ENCODE measurements around the gene STIM2.

Gene STIM2

DNA sequence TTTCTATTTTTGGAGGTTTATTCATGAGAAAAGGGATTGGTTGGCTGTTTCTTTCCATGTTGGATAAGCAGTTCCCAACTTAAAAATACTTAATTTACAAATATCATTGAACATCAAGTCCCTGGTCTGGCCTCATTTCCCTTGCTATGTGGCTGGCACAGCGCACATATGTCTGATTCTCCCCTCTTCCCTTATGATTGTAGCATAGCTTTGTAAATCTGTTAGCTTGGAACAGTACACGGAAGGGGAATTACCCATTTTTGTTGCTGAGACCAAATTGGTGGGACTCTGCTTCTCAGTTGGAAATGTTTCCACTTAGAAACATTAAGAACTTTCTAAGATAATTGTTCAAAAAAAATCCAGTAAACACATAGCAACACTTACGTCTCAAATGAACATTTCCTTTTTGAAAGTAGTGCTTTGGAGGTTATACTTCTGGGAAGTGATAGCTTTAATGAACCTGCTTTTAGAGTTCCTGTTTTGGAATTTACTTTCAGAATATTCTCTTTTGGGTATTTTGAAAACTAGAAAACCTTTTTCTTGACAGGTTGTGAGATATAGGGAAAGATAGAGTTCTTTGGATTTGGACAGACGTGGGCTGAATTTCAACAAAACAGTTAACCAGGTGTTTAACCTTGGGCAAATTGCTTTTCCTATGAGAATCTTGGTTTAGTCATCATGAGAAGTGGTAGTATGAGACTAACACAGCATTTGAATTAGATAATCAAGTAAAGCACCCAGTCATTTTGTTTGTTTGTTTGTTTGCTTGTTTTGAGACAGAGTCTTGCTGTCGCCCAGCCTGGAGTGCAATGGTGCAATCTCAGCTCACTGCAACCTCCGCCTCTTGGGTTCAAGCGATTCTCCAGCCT, 47.3 kb downstream of the STIM2 start:
- no peak for DNase-seq

DNA sequence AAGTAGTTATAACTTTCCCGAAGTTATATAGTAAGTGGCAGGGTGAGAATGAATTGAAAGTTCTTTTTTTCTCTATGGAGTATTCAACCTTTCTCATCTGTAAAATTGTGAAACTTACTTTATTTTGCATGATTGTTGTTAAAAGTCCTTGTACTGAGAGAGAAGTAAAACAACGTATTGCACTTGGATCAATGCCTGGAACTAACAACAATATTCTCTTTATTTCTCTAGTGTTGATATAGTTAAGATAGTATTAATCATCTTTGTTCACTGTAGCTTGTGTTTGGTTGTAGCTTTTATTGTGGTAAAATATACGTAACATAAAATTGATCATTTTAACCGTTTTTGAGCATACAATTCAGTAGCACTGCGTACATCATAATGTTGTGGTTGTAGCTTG, 48.7 kb downstream of the STIM2 start:
- DNase-seq = no peak

DNA sequence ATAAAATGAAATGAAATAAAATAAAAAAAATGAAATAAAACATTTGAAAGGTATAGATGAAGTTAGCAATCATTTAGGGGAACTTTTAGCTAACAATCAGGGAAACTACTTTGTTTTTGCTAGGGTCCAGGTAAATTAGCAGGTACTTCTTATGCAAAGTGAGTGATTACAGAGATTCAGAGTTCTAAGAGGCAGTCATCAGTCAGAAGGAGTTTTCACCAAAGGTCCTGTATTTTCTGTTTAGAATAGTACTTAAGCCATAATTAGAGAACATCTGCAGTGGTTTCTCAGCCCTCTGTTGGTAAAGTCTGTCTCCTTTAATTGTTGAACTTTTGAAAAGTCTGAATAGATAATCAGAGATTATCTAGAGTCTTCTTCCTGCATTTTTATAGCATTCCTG, 50.6 kb downstream of the STIM2 start:
- DNase-seq = no peak

DNA sequence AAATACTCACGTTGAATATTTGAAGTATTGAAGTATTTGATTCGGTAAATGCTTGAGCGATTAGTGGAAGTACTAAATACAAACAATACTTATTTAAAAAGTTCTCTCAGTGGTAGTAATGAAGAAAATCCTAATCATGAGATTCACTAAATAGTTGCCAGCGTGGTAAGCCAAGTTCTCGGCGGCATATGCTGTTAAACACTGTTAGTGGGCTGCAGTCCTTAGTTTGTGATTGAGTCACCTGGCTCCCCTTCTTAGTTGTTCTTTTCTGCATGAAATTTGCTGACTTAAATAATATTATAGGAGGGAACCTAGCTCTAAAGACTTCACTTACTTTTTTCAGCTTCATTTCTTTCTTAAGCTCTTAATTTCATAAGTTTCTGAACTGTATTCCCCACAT, 51.4 kb downstream of the STIM2 start:
- DNase-seq = no peak

DNA sequence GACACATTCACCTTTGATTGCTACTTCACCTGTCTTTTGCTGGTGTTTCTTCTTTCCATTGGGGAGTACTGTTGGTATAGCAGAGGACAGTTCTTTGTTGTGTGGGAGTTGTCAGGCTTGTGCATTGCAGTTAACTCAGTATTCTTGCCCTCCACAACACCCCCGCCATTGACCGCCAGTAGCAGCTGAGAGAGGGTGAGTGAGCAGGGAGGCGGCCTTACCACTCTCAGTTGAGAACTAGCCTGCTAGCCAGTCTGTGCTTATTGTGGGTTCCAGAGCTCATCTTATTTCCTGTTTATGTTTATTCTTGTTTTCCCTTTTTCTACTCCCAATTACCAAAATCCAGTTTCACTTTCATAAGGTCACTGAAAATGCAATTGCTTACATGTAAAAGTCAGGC, 52.2 kb downstream of the STIM2 start:
- DNase-seq = no peak

DNA sequence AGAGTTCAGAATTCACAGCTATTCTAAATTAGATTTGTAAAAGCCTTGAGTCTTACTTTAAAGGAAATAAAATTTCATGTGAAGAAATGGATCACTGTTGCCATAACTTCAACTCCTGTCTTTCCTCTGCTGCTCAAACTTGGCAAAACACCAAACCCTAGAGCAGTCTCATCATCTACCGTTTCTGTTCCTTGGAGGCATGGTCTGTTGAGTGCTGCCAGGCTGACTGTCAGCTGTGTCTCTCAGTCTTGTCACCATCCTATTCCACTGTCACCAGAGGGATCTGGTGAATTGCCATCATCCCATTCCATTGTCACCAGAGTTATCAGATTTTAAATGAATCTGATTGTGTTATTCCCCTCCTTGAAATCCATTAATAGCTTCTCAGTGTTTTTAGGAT, 55.6 kb downstream of the STIM2 start:
- no peak for DNase-seq

DNA sequence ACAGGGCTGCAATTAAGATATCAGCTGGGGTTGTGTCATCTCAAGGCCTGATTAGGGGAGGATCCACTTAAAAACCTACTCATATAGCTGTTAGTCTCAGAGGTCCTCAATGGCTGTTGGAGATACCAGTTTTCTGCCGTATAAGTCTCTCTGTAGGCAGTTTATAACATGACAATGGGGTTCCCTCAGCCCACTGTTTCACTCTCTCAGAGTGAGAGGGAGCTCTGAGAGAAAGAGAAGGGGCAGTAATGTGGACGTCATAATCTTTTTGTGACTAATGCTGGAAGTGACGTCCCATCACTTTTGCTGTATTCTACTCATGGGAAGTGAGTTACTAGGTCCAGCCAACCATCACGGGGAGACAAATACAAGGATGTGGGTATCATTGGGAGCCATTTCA, 70.3 kb downstream of the STIM2 start:
- no peak for DNase-seq

DNA sequence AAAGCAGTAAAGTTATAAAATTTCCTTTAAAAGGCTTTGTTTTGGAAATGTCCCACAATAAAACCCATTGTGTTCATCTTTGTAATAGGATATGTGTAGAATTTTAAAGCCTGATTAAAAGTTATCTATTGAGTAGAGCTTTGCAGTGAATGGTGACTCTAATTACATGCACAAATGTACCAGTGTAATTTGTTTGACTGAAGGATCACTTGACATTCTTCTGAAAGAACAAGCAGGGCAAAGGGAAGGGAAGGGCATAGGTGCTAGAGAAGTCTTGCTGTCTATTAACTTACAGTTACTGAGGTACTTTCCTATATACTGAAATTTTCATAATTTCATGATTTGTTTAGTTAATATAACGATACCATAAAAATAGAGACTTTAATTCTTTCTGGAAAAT, 70.8 kb downstream of the STIM2 start:
- DNase-seq = no peak

DNA sequence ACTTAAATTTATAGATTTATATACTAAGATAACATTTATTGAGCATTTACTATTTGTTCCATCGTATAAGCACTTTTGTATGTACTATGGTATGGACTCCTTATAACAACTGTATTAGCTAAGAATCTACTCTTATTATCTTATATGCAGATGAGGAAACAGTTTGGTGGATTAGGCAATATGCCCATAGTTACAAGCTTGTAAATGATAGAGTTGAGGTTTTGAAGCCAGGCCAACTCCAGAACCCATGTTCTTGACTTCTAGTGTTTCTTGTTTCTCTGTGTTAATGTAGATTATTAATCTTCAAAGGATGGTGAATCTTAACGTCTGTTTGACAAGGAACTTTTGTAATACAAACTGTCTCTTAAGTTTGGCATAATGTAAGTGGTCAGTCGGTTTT, 71.3 kb downstream of the STIM2 start:
- DNase-seq = no peak

DNA sequence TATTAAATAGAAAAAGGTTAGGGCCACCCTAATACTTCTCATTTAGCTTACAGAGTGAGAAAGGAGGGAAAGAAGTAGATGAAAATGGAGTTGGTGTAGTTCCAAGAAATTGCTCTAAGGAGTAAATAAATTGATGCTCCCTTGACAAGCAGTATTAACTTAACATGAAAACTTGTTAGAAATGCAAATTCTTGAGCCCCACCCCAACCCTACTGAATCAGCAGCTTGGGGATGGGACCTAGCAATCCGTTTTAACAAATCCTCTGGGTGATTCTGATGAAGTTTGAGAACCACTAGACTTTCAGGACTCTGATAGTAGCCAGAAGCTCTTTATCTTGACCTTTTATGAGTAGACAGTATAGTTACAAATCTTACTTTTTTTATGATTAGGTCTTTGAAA, 74.8 kb downstream of the STIM2 start:
- DNase-seq = no peak

DNA sequence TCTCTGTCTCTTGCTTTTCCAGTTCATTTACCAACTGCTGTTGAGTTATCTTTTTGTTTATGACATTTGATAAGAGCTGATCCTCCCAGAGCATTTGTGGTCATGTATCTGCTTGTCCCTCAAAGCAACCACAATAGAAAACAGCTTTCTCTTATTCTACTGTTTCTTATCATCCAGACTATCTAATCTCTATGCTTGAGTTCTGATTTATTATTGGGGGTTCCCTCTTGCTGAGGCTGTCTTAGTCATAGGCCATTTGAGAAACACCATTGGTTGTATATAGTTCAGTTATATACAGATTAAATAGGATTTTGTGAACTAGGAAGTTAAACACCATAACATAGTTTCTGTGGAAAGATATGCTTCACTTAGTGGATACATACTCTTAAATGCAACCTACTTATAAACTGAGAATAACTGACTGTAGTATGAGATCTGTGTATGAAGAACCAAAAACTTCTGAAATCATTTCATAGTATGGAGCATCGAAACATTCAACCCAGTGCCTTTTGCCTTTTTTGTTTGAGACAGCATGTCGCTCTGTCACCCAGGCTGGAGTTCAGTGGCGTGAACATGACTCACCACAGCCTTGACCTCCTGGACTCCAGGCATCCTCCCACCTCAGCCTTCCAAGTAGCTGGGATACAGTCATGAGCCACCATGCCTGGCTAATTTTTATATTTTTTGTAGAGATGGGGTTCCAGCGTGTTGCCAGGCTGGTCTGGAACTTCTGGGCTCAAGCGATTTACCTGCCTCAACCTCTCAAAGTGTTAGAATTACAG, 75.8 kb downstream of the STIM2 start:
- no peak for DNase-seq

DNA sequence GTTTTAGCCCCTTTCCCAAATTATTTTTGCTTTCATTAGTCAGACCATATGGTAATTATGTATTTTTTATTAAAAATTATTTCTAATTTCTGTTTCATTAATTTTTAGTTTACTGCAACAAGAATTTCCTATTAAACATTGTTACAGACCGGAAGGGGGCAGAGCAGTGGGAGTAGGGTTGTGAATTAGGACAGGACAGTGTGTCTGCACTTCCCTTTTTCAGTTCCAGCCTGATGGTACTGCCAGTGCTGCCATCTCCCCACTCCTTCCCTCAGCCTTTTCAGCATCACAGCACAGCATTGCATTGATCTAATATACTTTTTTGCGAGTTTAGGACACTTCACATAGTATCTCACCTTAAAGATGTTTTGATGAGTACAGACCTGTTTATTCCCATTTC, 76.5 kb downstream of the STIM2 start:
- DNase-seq = no peak

DNA sequence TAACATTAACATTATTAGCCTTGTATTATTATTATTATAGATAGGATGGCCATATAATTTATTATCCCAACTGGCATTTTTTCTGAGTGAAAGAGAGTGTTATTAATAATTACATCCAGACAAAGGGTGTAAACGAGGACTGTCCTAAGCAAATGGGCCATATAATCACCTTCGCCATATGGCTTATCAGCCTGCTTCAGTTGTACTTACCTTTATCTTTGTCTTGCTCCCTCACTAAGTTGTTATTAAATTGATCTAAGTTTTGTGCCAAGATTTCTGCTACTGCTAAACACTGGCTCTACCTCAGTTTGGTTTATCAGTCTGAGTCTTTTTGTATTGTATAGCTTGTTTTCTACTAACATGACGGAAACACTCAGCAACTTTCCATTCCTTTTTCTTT, 76.9 kb downstream of the STIM2 start:
- DNase-seq = no peak

DNA sequence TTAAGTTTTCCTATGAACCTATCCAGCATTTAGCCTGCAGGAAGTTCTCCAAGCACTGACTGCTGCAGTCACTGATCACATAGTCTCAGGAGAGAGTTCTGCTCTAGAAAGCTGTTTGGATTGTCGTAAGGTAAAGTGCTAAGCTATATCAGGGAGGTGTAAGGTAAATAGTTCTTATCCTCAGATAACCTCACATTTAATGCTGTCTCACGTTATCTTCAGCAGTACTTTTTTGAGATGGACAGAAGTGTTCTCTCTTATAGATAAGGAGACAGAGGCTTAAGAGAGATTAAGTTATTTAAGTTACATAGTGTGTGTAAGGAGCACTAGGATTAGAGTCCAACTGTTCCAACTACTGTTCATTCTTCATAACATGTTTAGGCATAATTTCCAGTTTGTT, 77.9 kb downstream of the STIM2 start:
- no peak for DNase-seq

DNA sequence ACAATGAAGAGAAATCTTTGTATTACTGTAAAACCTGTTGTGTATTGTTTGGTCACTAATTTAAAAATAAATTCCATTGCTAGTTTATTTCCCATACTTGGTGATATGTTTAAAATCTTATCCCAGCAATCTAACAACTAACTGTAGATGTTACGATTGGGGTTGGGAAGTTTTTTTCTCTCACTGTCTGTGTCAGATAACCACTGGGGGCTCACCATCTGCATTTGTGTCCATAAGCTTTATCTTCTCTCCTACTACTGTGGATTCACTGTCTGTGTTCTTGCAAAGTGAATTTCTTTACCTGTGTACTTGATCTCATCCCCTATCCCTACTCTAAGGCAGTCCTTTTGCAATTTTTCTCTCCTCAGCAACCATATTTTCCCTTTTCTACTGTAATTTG, 81.3 kb downstream of the STIM2 start:
- DNase-seq = no peak

DNA sequence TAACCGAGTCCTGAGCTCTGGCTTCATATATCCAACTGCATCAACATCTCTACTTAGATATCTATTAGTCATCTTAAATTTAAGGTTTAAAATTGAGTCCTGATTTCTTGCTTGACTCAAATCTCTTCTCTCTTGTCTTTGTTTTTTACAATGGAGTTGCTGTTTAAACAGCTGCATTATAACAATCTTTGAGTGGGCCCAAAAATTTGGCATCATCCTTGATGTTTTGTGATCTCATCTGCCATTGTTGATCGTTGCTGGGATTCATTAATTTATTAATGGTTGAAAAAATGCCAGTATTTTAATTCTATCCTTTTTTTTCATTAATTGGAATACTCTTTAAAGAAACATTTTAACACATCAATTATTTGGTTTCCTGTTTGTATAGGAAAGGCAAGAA, 82.2 kb downstream of the STIM2 start:
- no peak for DNase-seq

DNA sequence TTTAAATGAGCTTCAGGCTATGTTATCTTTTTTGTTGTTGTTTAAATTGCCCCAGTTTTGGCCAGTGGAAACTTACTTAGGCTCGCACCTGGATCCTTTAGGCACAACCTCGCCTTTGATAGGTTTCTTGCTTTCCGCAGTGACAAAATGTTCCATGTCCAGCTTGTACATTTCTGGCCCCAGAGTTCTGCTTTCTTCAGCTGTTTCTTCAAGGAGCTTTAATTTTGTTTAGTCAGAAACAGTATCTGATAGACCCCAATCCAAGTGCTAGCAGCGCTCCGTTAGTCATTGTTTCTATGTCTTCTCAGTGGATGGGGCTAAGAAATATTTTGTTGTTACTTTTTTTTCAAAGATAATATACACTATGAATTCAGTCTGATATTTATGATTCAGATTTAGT, 82.8 kb downstream of the STIM2 start:
- DNase-seq = no peak

DNA sequence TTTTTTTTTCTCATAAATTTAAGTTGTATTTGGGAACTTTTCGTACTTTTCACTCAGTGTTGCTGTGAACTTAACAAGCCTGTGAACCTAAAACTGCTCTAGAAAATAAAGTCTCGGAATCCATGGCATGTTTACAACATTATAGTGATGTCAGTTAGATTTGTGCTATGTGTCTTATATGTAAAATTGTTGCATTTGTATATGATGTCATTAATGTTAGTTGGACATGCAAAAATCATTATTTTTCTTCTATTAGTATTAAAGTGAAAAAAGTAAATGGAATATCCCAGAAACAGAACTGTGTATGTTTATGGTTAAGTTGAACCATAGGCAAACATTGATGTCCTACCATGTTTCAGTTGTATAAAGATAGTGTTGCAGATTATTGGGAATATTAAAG, 85.2 kb downstream of the STIM2 start:
- DNase-seq = no peak

DNA sequence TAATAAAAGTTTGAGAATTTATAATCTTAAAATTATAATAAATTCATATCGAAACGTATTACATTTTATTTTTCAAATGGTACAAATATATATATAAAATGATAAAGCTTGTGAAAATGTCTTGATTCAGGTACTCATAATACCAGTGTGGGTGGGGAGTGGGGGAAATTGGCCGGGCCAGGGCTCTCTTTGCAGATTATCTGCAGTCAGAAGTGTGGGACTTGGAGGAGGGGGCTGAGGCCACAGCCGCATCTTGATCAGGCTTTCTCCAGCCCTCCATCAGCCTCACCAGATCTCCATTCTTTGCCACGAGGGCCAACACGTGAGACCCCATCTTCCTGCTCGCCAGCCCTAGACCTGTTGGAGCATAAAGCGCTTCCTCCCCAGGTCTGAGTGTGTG, 86.7 kb downstream of the STIM2 start:
- DNase-seq = no peak

DNA sequence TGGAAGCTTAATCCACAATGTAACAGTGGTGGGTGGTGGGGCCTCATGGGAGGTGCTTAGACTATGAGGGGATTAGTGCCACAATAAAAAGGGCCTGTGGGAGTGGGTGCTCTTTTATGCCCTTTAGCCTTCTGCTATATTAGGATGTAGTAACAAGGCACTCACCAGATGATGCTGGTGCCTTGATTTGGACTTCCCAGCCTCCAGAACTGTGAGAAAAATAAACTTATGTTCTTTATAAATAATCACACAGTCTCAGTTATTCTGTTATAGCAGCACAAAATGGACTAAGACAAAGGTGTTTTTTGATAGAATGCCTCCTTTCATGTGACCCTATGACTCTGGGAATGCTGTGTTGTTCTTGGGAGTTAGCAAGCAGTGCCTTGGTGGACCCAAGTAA, 89.8 kb downstream of the STIM2 start:
- no peak for DNase-seq

DNA sequence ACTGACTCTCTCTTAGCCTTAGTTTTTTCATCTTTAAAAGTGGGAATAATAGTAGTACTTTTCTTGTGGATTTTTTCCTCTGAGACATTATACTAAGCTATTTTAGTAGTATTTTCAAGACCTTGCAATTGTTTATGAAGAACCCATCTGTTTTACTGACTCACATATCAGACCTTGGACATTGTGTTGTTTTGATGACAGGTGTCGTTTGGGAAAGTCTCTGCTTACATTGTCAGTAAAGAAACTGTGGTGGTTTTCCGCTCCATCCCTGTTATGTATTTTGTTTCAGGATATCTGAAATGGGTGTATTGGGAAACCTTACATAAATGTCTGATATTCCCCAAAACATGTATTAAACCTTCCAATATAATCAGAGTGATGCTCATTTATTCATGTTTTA, 92.2 kb downstream of the STIM2 start:
- DNase-seq = no peak

DNA sequence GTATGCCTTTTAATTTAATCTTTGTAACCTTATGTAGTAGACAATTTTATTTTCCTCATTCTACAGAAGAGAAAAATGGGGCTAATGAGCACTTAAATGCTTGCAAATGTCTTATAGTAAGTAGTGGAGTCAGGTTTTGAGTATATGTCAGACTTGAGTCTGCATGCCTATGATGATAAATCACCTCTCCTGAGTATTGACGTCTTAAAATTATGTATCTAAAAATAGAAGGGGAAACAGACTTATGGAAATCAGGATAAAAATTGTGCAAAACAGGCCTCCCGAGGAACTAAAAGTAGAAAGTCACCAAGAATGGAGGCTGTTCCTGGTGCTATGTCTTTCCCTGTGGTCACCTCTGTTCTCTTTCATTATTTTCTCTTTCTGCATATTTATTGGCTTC, 92.7 kb downstream of the STIM2 start:
- no peak for DNase-seq

DNA sequence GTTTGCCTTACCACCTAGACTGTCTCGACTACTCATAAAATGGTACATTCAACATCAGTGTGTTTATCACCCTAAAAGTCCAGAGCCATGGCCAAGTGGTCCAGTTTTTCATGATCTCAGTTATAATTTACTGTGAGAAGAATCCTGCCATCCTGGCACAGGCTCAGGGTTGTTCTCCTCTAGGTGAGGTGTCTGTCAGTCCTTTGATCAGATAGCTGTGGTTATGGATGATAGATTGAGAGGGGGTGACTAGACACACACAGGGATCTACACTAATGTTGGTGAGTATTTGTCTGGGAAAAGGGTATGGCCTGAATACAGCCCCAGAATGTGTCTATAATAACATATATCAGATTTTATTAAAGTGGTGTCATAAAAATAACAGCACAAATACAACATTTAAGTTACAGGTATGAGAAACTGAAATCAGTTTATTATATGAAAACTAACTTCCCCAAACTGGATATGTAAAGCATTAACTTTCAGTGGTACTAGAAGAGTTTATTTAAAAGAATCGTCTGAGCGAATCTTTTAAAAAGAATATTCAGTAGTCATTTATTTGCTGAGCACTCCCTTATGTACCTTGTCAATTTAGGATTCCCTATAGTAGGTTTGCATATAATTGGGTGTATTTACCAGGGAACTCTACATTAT, 93.3 kb downstream of the STIM2 start:
- DNase-seq = no peak

DNA sequence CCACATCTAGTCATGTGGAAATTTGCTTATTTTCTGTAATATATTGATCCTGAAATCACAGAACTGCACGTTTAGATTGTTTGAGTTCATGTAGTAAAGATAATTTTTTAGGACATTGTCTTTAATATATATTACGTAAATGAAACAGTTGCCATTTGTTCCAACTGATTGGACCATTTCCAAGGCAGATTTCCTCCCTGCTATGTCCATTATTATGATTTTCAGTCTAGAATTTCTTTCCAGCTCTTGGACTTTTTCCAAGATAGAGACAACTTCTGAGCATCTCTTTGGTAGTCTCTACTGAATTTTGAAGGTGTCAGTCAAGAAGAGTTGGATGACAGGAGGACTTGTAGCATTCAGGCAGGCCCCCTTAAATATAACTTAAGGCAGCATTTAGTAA, 94.6 kb downstream of the STIM2 start:
- no peak for DNase-seq
